Measurements from ENCODE around the gene LOXL4.

DNA sequence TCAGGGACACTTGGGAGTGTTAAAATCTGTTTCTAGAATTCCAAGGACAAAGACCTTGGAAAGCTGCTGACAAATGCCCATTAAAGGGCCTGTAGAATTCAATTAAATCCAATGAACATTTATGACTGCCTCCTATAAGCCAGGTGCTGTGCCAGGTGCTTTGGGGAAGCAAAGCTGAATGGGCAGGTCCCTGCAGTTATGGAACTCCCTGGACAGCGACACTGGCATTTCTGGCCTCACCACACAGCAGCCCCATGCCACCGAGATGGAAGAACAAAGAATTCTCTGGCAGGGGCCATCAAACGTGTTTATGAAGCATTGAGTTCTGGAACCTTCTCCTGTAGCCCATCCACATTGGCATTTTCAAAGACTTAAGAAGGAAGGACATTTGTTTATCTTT is 45.6 kb upstream of the LOXL4 start:
- TF ChIP-seq, protein P1, sequence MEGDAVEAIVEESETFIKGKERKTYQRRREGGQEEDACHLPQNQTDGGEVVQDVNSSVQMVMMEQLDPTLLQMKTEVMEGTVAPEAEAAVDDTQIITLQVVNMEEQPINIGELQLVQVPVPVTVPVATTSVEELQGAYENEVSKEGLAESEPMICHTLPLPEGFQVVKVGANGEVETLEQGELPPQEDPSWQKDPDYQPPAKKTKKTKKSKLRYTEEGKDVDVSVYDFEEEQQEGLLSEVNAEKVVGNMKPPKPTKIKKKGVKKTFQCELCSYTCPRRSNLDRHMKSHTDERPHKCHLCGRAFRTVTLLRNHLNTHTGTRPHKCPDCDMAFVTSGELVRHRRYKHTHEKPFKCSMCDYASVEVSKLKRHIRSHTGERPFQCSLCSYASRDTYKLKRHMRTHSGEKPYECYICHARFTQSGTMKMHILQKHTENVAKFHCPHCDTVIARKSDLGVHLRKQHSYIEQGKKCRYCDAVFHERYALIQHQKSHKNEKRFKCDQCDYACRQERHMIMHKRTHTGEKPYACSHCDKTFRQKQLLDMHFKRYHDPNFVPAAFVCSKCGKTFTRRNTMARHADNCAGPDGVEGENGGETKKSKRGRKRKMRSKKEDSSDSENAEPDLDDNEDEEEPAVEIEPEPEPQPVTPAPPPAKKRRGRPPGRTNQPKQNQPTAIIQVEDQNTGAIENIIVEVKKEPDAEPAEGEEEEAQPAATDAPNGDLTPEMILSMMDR (IDR thresholded peaks at IDR 0.05): no peak
- TF ChIP-seq POLR2A (IDR thresholded peaks at IDR 0.05) (no peak), EP300 (IDR thresholded peaks at IDR 0.05; ENCODE audit: low read depth) (no peak), POLR2AphosphoS5 (IDR thresholded peaks at IDR 0.05) (no peak)

Data from transverse colon (tissue), 4 donors.